Parathyroid adenoma (tissue), 2 donors: ENCODE data around the gene PBX1.

Experiments
- H2AFZ ChIP-seq: fragments of 300-600 bp; sonication (generic); one replicate; pipeline ENCODE4 v1.7.0; 2017; ENCODE audit warnings: antibody characterized with exemption, mild to moderate bottlenecking
- H3K27ac ChIP-seq: fragments of 300-600 bp; sonication (generic); one replicate; pipeline ENCODE4 v1.7.0; 2017
- H3K27me3 ChIP-seq: fragments of 300-600 bp; sonication (generic); one replicate; pipeline ENCODE4 v1.7.0; 2017; ENCODE audit warnings: low read length; ENCODE audit not compliant: control insufficient read depth, insufficient read depth
- H3K36me3 ChIP-seq: fragments of 300-600 bp; sonication (generic); one replicate; pipeline ENCODE4 v1.7.0; 2017; ENCODE audit warnings: low read length; ENCODE audit not compliant: control insufficient read depth, insufficient read depth
- H3K4me1 ChIP-seq: fragments of 300-600 bp; sonication (generic); one replicate; pipeline ENCODE4 v1.7.0; 2017; ENCODE audit warnings: control low read depth
- H3K4me2 ChIP-seq: fragments of 300-600 bp; sonication (generic); one replicate; pipeline ENCODE4 v1.7.0; 2017; ENCODE audit warnings: low read length
- H3K4me3 ChIP-seq: fragments of 300-600 bp; sonication (generic); one replicate; pipeline ENCODE4 v1.7.0; 2017; ENCODE audit warnings: low read depth, low read length
- H3K79me2 ChIP-seq: fragments of 300-600 bp; sonication (generic); one replicate; pipeline ENCODE4 v1.7.0; 2017; ENCODE audit warnings: control low read depth
- H3K9ac ChIP-seq: fragments of 300-600 bp; sonication (generic); one replicate; pipeline ENCODE4 v1.7.0; 2017; ENCODE audit warnings: mild to moderate bottlenecking
- H3K9me3 ChIP-seq: fragments of 300-600 bp; sonication (generic); one replicate; pipeline ENCODE4 v1.7.0; 2017; ENCODE audit warnings: low read length; ENCODE audit not compliant: control insufficient read depth
- CTCF ChIP-seq: fragments of 300-600 bp; sonication (generic); IDR thresholded peaks from one replicate; pipeline ENCODE4 v1.7.0; 2017; ENCODE audit warnings: antibody characterized with exemption, mild to moderate bottlenecking
- donor health status: primary hyperparathyroidism.

PBX1 gene

GRCh38 chr1:164558461-164559341 is at the start of gene PBX1:
PBX1 (plus strand) TSS chr1:164559184.
- Histone ChIP-seq H3K4me3 (peak within 1 kb of the TSS; percentile 65), H3K9me3 (no peaks in the 10 kb centered on the region), H3K4me1 (peaks cover 3% of the 10 kb centered on the region), H2AFZ (peak within 1 kb of the TSS; percentile 76), H3K9ac (peak within 1 kb of the TSS; percentile 46), H3K36me3 (no peaks in the 10 kb centered on the region), H3K27me3 (no peaks in the 10 kb centered on the region), H3K4me2 (peak within 1 kb of the TSS; percentile 85), H3K27ac (peak within 1 kb of the TSS; percentile 82), H3K79me2 (no peaks in the 10 kb centered on the region)
- TF ChIP-seq CTCF: no peak

- peak; percentile 13 for TF ChIP-seq CTCF
Measured at GRCh38 chr1:164510435-164510834, 48.5 kb upstream of the PBX1 start.

GRCh38 chr1:164511001-164511705 is 47.8 kb upstream of the PBX1 start:
- Histone ChIP-seq H3K4me1 (no peaks in the 10 kb centered on the region), H3K9me3 (no peaks in the 10 kb centered on the region), H3K79me2 (no peaks in the 10 kb centered on the region), H3K36me3 (no peaks in the 10 kb centered on the region), H3K4me2 (no peak overlapping the region), H3K27ac (no peak overlapping the region), H3K4me3 (no peak overlapping the region), H3K27me3 (no peaks in the 10 kb centered on the region), H2AFZ (no peak overlapping the region), H3K9ac (no peak overlapping the region)
- no peak for TF ChIP-seq CTCF

More at GRCh38 chr1:164510435-164510834, 48.5 kb upstream of the PBX1 start:
- no peak overlapping the region for H3K9ac ChIP-seq
- no peak overlapping the region for H2AFZ ChIP-seq
- no peaks in the 10 kb centered on the region for H3K36me3 ChIP-seq
- H3K9me3 ChIP-seq: no peaks in the 10 kb centered on the region
- H3K27ac ChIP-seq: no peak overlapping the region
- H3K79me2 ChIP-seq: no peaks in the 10 kb centered on the region
- no peak overlapping the region for H3K4me2 ChIP-seq
- H3K27me3 ChIP-seq: no peaks in the 10 kb centered on the region
- H3K4me1 ChIP-seq: no peaks in the 10 kb centered on the region
- H3K4me3 ChIP-seq: no peak overlapping the region

GRCh38 chr1:164515231-164515630 is 43.8 kb upstream of the PBX1 start:
- Histone ChIP-seq H2AFZ (no peak overlapping the region), H3K27ac (no peak overlapping the region)

More at GRCh38 chr1:164515231-164515630, 43.8 kb upstream of the PBX1 start:
- H3K4me2 ChIP-seq: no peak overlapping the region
- H3K27me3 ChIP-seq: no peaks in the 10 kb centered on the region
- H3K9ac ChIP-seq: no peak overlapping the region
- no peak overlapping the region for H3K4me3 ChIP-seq
- no peaks in the 10 kb centered on the region for H3K9me3 ChIP-seq
- H3K4me1 ChIP-seq: no peaks in the 10 kb centered on the region
- TF ChIP-seq CTCF: no peak
- H3K79me2 ChIP-seq: no peaks in the 10 kb centered on the region
- H3K36me3 ChIP-seq: no peaks in the 10 kb centered on the region
